WERI-Rb-1 (cell line): ENCODE data around the gene XRN1.

Experiments used
- DNase-seq: peaks from one replicate; pipeline ENCODE4 v3.0.0-alpha.2; 2020
- H3K27ac ChIP-seq: fragments of 250-450 bp; sonication (Bioruptor Pico); 2 replicates; pipeline ENCODE4 v1.5.1; 2020; ENCODE audit warnings: mild to moderate bottlenecking, moderate library complexity
- H3K27me3 ChIP-seq: fragments of 250-450 bp; sonication (Bioruptor Pico); 2 replicates; pipeline ENCODE4 v1.5.1; 2021; ENCODE audit warnings: mild to moderate bottlenecking, low read depth, moderate library complexity; ENCODE audit not compliant: insufficient read depth, severe bottlenecking
- H3K36me3 ChIP-seq: fragments of 250-450 bp; sonication (Bioruptor Pico); 2 replicates; pipeline ENCODE4 v1.5.1; 2020; ENCODE audit warnings: mild to moderate bottlenecking, moderate library complexity
- H3K4me3 ChIP-seq: 2 replicates; pipeline ENCODE4 v1.5.1; 2011; ENCODE audit warnings: low read depth, mild to moderate bottlenecking, control low read depth, low read length
- H3K9me3 ChIP-seq: fragments of 250-450 bp; sonication (Bioruptor Pico); 2 replicates; pipeline ENCODE4 v1.5.1; 2021; ENCODE audit warnings: mild to moderate bottlenecking, moderate library complexity; ENCODE audit not compliant: severe bottlenecking
- CTCF ChIP-seq: IDR thresholded peaks from 2 replicates; pipeline ENCODE4 v1.5.1; 2011; ENCODE audit warnings: low read depth, mild to moderate bottlenecking, control low read depth, inconsistent platforms, low read length

The XRN1 gene

GRCh38 chr3:142268426-142268825 is 179.4 kb downstream of the XRN1 start:
- no peak for TF ChIP-seq CTCF
- H3K27me3 ChIP-seq, result no peaks in the 10 kb centered on the region
- no peak for DNase-seq
- no peaks in the 10 kb centered on the region for H3K36me3 ChIP-seq
- H3K27ac ChIP-seq, result no peak overlapping the region
- peaks cover 2% of the 10 kb centered on the region for H3K9me3 ChIP-seq
- H3K4me3 ChIP-seq, result no peak overlapping the region

DNA sequence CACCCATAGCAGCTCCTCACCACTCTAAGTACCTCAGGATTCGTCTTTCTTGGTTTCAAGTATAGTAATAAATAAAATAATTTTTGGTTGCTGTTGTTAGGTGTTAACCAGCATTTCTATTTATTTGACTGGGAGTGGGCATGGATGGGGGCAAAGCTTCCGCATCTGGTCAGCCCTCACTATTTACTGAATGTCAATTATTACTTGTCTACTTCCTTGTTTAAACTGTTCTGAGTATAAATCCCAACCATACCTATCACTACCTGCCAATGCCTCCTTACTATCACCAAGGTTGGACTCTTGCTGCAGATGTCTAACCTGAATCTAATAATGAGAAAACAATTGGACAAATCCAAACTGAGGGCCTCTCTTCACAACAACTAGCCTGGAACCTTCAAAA is 180.6 kb downstream of the XRN1 start:
- no peak for DNase-seq
- no peak overlapping the region for H3K4me3 ChIP-seq
- no peak for TF ChIP-seq CTCF
- peak overlapping the region; percentile 24; the same call in 1 of the 2 replicates for H3K27ac ChIP-seq
- H3K9me3 ChIP-seq, result peaks cover 4% of the 10 kb centered on the region
- H3K27me3 ChIP-seq, result no peaks in the 10 kb centered on the region
- no peaks in the 10 kb centered on the region for H3K36me3 ChIP-seq

DNA sequence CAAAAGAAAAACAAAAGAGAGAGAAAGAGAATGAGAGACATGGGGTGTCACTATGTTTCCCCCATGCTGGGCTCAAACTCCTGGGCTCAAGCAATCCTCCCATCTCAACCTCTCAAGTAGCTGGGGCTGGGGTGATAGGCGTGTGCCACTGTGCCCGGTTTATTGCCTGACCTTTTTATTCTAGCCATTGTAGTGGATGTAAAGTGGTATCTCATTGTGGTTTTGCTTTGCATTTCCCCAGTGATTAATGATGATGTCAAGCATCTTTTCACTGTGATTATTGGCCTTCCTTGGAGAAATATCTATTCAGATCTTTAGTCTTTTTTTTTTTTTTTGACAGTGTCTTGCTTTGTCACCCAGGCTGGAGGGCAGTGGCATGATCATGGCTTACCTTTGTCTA is 184.7 kb downstream of the XRN1 start:
- Histone ChIP-seq H3K36me3 (no peaks in the 10 kb centered on the region), H3K9me3 (peaks cover 11% of the 10 kb centered on the region), H3K4me3 (no peak overlapping the region), H3K27ac (no peak overlapping the region), H3K27me3 (no peaks in the 10 kb centered on the region)
- no peak for DNase-seq
- no peak for TF ChIP-seq CTCF

- Histone ChIP-seq H3K36me3 (no peaks in the 10 kb centered on the region), H3K9me3 (peaks cover 16% of the 10 kb centered on the region), H3K4me3 (no peak overlapping the region), H3K27ac (no peak overlapping the region), H3K27me3 (no peaks in the 10 kb centered on the region)
- no peak for TF ChIP-seq CTCF
- no peak for DNase-seq
Observed at GRCh38 chr3:142259359-142259758, 188.5 kb downstream of the XRN1 start.

GRCh38 chr3:142256712-142257333 is 191.0 kb downstream of the XRN1 start:
- TF ChIP-seq CTCF, result no peak
- Histone ChIP-seq H3K9me3 (peaks cover 21% of the 10 kb centered on the region), H3K27me3 (no peaks in the 10 kb centered on the region), H3K36me3 (no peaks in the 10 kb centered on the region), H3K27ac (no peak overlapping the region), H3K4me3 (no peak overlapping the region)
- no peak for DNase-seq
